ENCODE measurements around the gene USP8.

The USP8 gene

GRCh38 chr15:50452927-50453326 is 28.7 kb downstream of the USP8 start:
- no peak for TF ChIP-seq CTCF (conservative IDR thresholded peaks at IDR 0.05; ENCODE audit: low read depth, low read length)
- no peak for DNase-seq (ENCODE audit: low read depth)
- H3K4me3 ChIP-seq (ENCODE audit: low read length), result no peak overlapping the region

GRCh38 chr15:50458348-50459112 is 34.3 kb downstream of the USP8 start:
- H3K4me3 ChIP-seq (ENCODE audit: low read length), result no peak overlapping the region
- no peak for TF ChIP-seq CTCF (conservative IDR thresholded peaks at IDR 0.05; ENCODE audit: low read depth, low read length)
- no peak for DNase-seq (ENCODE audit: low read depth)

GRCh38 chr15:50463423-50464358 is 39.5 kb downstream of the USP8 start:
- TF ChIP-seq CTCF (conservative IDR thresholded peaks at IDR 0.05; ENCODE audit: low read depth, low read length), result no peak
- no peak overlapping the region for H3K4me3 ChIP-seq (ENCODE audit: low read length)
- DNase-seq (ENCODE audit: low read depth), result no peak

GRCh38 chr15:50471072-50471471 is 46.9 kb downstream of the USP8 start:
- no peak for DNase-seq (ENCODE audit: low read depth)
- no peak overlapping the region for H3K4me3 ChIP-seq (ENCODE audit: low read length)
- TF ChIP-seq CTCF (conservative IDR thresholded peaks at IDR 0.05; ENCODE audit: low read depth, low read length), result no peak

GRCh38 chr15:50476143-50476542 is 51.9 kb downstream of the USP8 start:
- H3K4me3 ChIP-seq (ENCODE audit: low read length), result no peak overlapping the region
- TF ChIP-seq CTCF (conservative IDR thresholded peaks at IDR 0.05; ENCODE audit: low read depth, low read length), result no peak
- no peak for DNase-seq (ENCODE audit: low read depth)

- no peak for TF ChIP-seq CTCF (conservative IDR thresholded peaks at IDR 0.05; ENCODE audit: low read depth, low read length)
- H3K4me3 ChIP-seq (ENCODE audit: low read length), result no peak overlapping the region
Observed at GRCh38 chr15:50484781-50485180, 60.6 kb downstream of the USP8 start.

More at GRCh38 chr15:50484781-50485180, 60.6 kb downstream of the USP8 start:
- DNase-seq (ENCODE audit: low read depth), result no peak

Measured in retinal pigment epithelial cell (primary cell).